ENCODE results near the gene ATP4A.
"Not testable (repeated sequence)": the region's sequence is repeated elsewhere in the genome, so short reads cannot be mapped to it uniquely, and the experiment has no call there.

The ATP4A gene

GRCh38 chr19:35601971-35602370 lies 38.5 kb upstream of the ATP4A start:
- no peak for ATAC-seq
- TF ChIP-seq SNAI2 (CRISPR knock-in tag; IDR thresholded peaks at IDR 0.05) (no peak), OSR1 (CRISPR knock-in tag; IDR thresholded peaks at IDR 0.05) (no peak), POU6F1 (CRISPR knock-in tag; IDR thresholded peaks at IDR 0.05; ENCODE audit: borderline replicate concordance, low read depth) (no peak), CREB5 (CRISPR knock-in tag; IDR thresholded peaks at IDR 0.05; ENCODE audit: low read depth) (no peak), CSRNP3 (CRISPR knock-in tag; IDR thresholded peaks at IDR 0.05) (no peak)

- ATAC-seq: peak; percentile 65
- TF ChIP-seq CREB5 (CRISPR knock-in tag; IDR thresholded peaks at IDR 0.05; ENCODE audit: low read depth): no peak
- no peak for TF ChIP-seq ZC3H10 (CRISPR knock-in tag; IDR thresholded peaks at IDR 0.05)
- no peak for TF ChIP-seq GLIS3 (CRISPR knock-in tag; IDR thresholded peaks at IDR 0.05)
- no peak for TF ChIP-seq CSRNP3 (CRISPR knock-in tag; IDR thresholded peaks at IDR 0.05)
- no peak for TF ChIP-seq SNAI2 (CRISPR knock-in tag; IDR thresholded peaks at IDR 0.05)
- no peak for TF ChIP-seq OSR1 (CRISPR knock-in tag; IDR thresholded peaks at IDR 0.05)
- TF ChIP-seq ISL1 (CRISPR knock-in tag; IDR thresholded peaks at IDR 0.05): no peak
- no peak for TF ChIP-seq BACH2 (CRISPR knock-in tag; IDR thresholded peaks at IDR 0.05; ENCODE audit: borderline replicate concordance)
- no peak for TF ChIP-seq PATZ1 (CRISPR knock-in tag; IDR thresholded peaks at IDR 0.05; ENCODE audit: borderline replicate concordance)
- no peak for TF ChIP-seq TOX (CRISPR knock-in tag; IDR thresholded peaks at IDR 0.05; ENCODE audit: borderline replicate concordance)
- no peak for TF ChIP-seq ZNF8 (CRISPR knock-in tag; IDR thresholded peaks at IDR 0.05)
These were observed 33.0 kb upstream of the ATP4A start for GRCh38 chr19:35596366-35596999.

GRCh38 chr19:35595928-35596327 lies 32.5 kb upstream of the ATP4A start:
- ATAC-seq: no peak
- TF ChIP-seq ZNF565 (CRISPR knock-in tag; conservative IDR thresholded peaks at IDR 0.05; ENCODE audit: low read depth) (no peak), GLIS3 (CRISPR knock-in tag; IDR thresholded peaks at IDR 0.05) (no peak), CSDC2 (CRISPR knock-in tag; IDR thresholded peaks at IDR 0.05) (no peak), TOX (CRISPR knock-in tag; IDR thresholded peaks at IDR 0.05; ENCODE audit: borderline replicate concordance) (no peak), TCF4 (CRISPR knock-in tag; IDR thresholded peaks at IDR 0.05; ENCODE audit: borderline replicate concordance) (no peak), ISL1 (CRISPR knock-in tag; IDR thresholded peaks at IDR 0.05) (no peak), ARNTL (CRISPR knock-in tag; IDR thresholded peaks at IDR 0.05; ENCODE audit: borderline replicate concordance, low read depth) (no peak), POU6F1 (CRISPR knock-in tag; IDR thresholded peaks at IDR 0.05; ENCODE audit: borderline replicate concordance, low read depth) (no peak), PPARA (CRISPR knock-in tag; IDR thresholded peaks at IDR 0.05; ENCODE audit: borderline replicate concordance) (no peak)

GRCh38 chr19:35595026-35595425 lies 31.6 kb upstream of the ATP4A start:
- ATAC-seq: not testable (repeated sequence)

Data from SK-N-SH treated with all-trans-retinoic acid at 6 μM for 48 hours (cell line).